Measurements from ENCODE around the gene SNUPN.
"Not testable (repeated sequence)": the region's sequence is repeated elsewhere in the genome, so short reads cannot be mapped to it uniquely, and the experiment has no call there.

Gene SNUPN

DNA sequence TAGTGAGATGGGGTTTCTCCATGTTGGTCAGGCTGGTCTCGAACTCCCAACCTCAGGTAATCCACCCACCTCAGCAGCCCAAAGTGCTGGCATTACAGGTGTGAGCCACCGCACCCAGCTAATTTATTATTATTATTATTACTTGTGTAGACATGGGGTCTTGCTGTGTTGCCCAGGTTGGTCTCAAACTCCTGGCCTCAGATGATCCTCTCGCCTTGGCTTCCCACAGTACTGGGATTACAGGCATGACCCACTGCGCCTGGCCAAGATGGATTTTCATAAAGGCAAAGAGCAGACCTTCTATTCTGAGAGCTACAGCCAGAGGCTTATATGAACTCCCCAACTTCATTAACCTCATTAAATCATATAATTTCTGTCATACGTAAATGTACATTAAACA lies 63.6 kb downstream of the SNUPN start:
- Histone ChIP-seq H3K4me3 (ENCODE audit: insufficient read depth, low read depth, low read length, poor library complexity, severe bottlenecking) (no peak overlapping the region), H3K9me3 (ENCODE audit: control insufficient read depth, low read length) (no peaks in the 10 kb centered on the region), H3K4me1 (ENCODE audit: control insufficient read depth, insufficient read depth, low read length, poor library complexity, severe bottlenecking) (no peaks in the 10 kb centered on the region), H3K27me3 (replicated peaks; ENCODE audit: control insufficient read depth, insufficient read depth, low read length, poor library complexity, severe bottlenecking) (no peaks in the 10 kb centered on the region), H3K36me3 (ENCODE audit: control insufficient read depth, insufficient read depth, low read length) (no peaks in the 10 kb centered on the region), H3K27ac (ENCODE audit: insufficient read depth, low read length, poor library complexity, severe bottlenecking) (no peak overlapping the region)
- DNase-seq, result no peak

DNA sequence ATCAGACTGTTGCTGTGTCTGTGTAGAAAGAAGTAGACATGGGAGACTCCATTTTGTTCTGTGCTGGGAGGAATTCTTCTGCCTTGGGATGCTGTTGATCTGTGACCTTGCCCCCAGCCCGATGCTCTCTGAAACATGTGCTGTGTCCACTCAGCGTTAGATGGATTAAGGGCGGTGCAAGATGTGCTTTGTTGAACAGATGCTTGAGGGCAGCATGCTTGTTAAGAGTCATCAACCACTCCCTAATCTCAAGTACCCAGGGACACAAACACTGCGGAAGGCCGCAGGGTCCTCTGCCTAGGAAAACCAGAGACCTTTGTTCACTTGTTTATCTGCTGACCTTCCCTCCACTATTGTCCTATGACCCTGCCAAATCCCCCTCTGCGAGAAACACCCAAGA lies 66.2 kb downstream of the SNUPN start:
- not testable (repeated sequence) for H3K27me3 ChIP-seq (replicated peaks; ENCODE audit: control insufficient read depth, insufficient read depth, low read length, poor library complexity, severe bottlenecking); H3K4me3 ChIP-seq (ENCODE audit: insufficient read depth, low read depth, low read length, poor library complexity, severe bottlenecking); H3K4me1 ChIP-seq (ENCODE audit: control insufficient read depth, insufficient read depth, low read length, poor library complexity, severe bottlenecking); H3K36me3 ChIP-seq (ENCODE audit: control insufficient read depth, insufficient read depth, low read length); H3K27ac ChIP-seq (ENCODE audit: insufficient read depth, low read length, poor library complexity, severe bottlenecking); DNase-seq; H3K9me3 ChIP-seq (ENCODE audit: control insufficient read depth, low read length)

DNA sequence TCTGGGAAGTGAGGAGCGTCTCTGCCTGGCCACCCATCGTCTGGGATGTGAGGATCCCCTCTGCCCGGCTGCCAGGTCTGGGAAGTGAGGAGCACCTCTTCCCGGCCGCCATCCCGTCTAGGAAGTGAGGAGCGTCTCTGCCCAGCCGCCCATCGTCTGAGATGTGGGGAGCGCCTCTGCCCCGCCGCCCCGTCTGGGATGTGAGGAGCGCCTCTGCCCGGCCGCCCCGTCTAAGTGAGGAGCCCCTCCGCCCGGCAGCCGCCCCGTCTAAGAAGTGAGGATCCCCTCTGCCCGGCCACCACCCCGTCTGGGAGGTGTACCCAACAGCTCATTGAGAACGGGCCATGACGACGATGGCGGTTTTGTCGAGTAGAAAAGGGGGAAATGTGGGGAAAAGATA lies 66.6 kb downstream of the SNUPN start:
- H3K4me1 ChIP-seq (ENCODE audit: control insufficient read depth, insufficient read depth, low read length, poor library complexity, severe bottlenecking); H3K4me3 ChIP-seq (ENCODE audit: insufficient read depth, low read depth, low read length, poor library complexity, severe bottlenecking); H3K27ac ChIP-seq (ENCODE audit: insufficient read depth, low read length, poor library complexity, severe bottlenecking); H3K9me3 ChIP-seq (ENCODE audit: control insufficient read depth, low read length); H3K36me3 ChIP-seq (ENCODE audit: control insufficient read depth, insufficient read depth, low read length); DNase-seq; H3K27me3 ChIP-seq (replicated peaks; ENCODE audit: control insufficient read depth, insufficient read depth, low read length, poor library complexity, severe bottlenecking): not testable (repeated sequence)

DNA sequence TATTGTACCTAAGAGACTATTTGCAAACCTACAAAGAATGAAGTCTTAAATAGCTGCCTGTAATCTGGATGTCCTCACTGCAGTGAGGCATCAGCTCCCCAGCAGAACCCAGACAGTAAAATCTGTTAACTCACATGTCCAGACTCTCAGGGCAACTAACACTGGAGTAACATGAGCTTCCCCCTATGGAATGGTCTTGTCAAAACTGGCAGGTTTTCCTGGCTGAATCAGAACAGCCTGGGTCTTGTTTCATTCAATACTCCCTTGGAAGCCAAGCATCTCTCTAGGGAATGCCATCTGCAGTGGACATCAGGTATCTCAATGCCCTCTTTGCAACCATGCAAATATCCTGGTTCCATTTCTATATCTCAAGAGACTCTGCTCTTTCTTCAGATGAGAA lies 70.8 kb downstream of the SNUPN start:
- Histone ChIP-seq H3K4me3 (ENCODE audit: insufficient read depth, low read depth, low read length, poor library complexity, severe bottlenecking) (no peak overlapping the region), H3K9me3 (ENCODE audit: control insufficient read depth, low read length) (no peaks in the 10 kb centered on the region), H3K36me3 (ENCODE audit: control insufficient read depth, insufficient read depth, low read length) (no peaks in the 10 kb centered on the region), H3K27ac (ENCODE audit: insufficient read depth, low read length, poor library complexity, severe bottlenecking) (no peak overlapping the region), H3K4me1 (ENCODE audit: control insufficient read depth, insufficient read depth, low read length, poor library complexity, severe bottlenecking) (no peaks in the 10 kb centered on the region), H3K27me3 (replicated peaks; ENCODE audit: control insufficient read depth, insufficient read depth, low read length, poor library complexity, severe bottlenecking) (no peaks in the 10 kb centered on the region)
- DNase-seq, result no peak

DNA sequence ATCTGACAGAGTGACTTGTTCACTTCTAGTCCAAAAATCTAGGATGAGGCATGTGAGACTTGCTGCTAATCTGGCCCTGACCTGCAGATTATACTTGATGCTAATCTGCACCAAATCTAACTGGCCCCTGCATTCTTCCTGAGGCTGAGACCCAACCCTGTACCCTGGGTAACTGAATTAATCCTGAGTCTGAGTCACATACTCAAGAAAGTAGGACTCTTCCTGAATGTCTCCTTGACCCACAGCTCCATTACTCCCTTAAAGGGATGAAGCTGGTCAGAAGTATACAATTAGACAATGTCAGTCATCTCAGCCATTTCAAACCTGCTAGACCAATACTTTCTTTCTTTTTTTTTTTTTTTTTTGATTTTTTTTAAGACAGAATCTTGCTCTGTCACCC lies 71.9 kb downstream of the SNUPN start:
- no peaks in the 10 kb centered on the region for H3K4me1 ChIP-seq (ENCODE audit: control insufficient read depth, insufficient read depth, low read length, poor library complexity, severe bottlenecking)
- no peak for DNase-seq

DNA sequence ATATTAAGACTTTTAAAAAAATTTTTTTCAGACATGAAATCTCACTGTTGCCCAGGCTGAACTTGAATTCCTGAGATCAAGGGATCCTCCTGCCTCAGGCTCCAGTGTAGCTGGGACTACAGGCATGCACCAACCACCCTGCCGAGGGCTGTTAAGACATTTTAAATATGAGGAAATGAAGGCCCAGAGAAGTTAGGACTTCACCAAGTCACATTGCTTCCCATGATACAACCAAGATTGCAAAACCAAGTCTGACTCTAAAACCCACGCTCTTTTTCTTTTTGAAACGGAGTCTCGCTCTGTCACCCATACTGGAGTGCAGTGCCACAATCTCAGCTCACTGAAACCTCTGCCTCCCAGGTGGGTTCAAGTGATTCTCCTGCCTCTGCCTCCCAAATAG lies 74.4 kb downstream of the SNUPN start:
- no peak overlapping the region for H3K27ac ChIP-seq (ENCODE audit: insufficient read depth, low read length, poor library complexity, severe bottlenecking)
- H3K9me3 ChIP-seq (ENCODE audit: control insufficient read depth, low read length), result no peaks in the 10 kb centered on the region
- no peak overlapping the region for H3K4me3 ChIP-seq (ENCODE audit: insufficient read depth, low read depth, low read length, poor library complexity, severe bottlenecking)

More for the DNA sequence above, 71.9 kb downstream of the SNUPN start:
- Histone ChIP-seq H3K27ac (ENCODE audit: insufficient read depth, low read length, poor library complexity, severe bottlenecking) (no peak overlapping the region), H3K36me3 (ENCODE audit: control insufficient read depth, insufficient read depth, low read length) (no peaks in the 10 kb centered on the region), H3K9me3 (ENCODE audit: control insufficient read depth, low read length) (no peaks in the 10 kb centered on the region), H3K27me3 (replicated peaks; ENCODE audit: control insufficient read depth, insufficient read depth, low read length, poor library complexity, severe bottlenecking) (no peaks in the 10 kb centered on the region), H3K4me3 (ENCODE audit: insufficient read depth, low read depth, low read length, poor library complexity, severe bottlenecking) (no peak overlapping the region)

More for the DNA sequence above, 74.4 kb downstream of the SNUPN start:
- Histone ChIP-seq H3K36me3 (ENCODE audit: control insufficient read depth, insufficient read depth, low read length) (no peaks in the 10 kb centered on the region), H3K27me3 (replicated peaks; ENCODE audit: control insufficient read depth, insufficient read depth, low read length, poor library complexity, severe bottlenecking) (no peaks in the 10 kb centered on the region), H3K4me1 (ENCODE audit: control insufficient read depth, insufficient read depth, low read length, poor library complexity, severe bottlenecking) (no peaks in the 10 kb centered on the region)
- no peak for DNase-seq
